Amniotic stem cell (primary cell): ENCODE results near the gene TPO.

Experiments
- DNase-seq: peaks from one replicate; lab custom pipeline; 2025; lab: John Stamatoyannopoulos, UW

The TPO gene

DNA sequence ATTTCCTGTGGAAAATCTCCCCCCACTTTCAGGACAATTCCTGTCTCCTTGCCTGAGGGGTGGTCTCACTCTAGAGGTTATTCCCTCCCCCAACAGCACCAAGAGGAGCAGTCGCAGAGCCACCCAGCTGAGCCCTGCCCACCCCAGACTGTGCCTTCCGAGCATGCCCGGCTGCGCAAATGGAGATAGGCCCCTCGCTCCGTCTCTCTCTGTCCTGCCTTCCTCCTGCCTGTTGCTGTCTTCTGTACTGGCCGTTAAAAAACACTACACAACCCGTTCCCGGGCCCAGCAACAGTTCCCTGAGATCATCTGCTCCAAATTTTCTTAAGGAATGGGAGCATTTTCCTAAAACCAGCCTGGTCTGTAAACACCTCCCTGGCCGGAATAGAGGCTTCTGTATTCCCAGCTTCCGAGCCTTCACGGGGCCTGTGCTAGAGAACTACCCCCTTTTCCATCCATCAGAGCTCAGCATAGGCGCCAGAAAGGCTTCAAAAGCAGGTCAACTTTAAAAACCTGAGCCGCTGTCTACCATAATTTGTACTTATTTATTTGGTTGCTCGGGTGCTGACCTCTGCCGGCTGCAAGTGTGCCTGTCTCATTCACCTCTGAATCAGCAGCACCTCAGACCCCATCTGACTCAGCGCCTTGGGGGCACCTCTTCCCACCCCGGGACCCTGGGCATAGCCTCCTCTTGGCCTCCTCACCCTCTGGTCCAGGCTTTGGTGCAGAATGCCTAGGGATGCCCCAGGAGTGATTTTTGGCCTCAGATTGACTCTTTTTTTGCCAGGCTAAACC is 171.6 kb downstream of the TPO start:
- no peak for DNase-seq

DNA sequence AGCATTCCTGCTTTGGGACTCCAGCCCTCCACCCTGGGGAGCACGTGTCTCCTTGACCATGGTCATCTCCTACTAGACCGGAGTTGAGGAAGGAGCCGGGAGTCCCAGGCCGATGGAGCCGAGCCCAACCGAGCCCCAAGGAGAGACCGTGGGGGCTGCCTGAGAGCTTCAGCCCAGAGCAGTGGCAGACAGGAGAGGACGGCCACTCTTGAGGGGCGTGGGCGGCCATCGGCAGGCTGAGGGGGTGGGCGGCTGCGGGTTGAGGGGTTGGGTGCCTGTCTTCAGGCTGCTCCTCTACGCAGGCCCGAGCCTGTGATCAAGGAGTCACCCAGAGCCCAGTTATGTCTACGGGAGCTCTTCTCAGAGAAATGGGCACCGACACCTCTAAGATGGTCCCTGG is 172.4 kb downstream of the TPO start:
- no peak for DNase-seq

DNA sequence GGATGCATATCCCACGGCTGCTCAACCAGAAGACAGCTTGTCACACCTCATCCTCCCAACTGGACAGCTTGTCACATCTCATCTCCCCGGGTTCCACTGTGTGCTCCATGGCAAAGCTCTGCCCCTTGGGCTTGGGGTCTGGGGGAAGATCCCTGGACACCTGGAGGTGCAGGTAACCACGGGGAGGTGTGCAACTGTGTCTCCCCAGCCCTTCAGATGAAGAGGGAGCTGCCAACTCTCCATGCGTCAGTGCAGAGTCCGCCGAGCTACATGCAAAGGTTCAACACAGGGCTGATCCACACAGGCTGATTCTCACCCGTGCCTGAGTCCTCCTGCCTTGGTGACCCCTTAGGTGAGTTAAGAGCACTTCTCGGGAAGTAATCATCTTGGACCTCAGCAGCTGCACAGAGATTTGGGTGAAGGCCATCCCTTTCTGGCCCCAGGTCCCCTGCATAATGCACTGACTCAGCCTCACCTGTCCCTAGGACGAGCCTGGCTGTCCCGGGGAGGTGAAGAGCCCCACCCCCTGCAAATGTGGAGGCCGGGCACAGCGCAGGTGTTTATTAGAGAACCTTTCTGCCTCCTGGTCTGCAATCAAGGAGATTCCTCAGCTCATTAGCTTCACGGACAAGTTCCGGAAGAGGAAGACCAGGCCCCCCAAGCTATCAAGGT is 173.1 kb downstream of the TPO start:
- no peak for DNase-seq

DNA sequence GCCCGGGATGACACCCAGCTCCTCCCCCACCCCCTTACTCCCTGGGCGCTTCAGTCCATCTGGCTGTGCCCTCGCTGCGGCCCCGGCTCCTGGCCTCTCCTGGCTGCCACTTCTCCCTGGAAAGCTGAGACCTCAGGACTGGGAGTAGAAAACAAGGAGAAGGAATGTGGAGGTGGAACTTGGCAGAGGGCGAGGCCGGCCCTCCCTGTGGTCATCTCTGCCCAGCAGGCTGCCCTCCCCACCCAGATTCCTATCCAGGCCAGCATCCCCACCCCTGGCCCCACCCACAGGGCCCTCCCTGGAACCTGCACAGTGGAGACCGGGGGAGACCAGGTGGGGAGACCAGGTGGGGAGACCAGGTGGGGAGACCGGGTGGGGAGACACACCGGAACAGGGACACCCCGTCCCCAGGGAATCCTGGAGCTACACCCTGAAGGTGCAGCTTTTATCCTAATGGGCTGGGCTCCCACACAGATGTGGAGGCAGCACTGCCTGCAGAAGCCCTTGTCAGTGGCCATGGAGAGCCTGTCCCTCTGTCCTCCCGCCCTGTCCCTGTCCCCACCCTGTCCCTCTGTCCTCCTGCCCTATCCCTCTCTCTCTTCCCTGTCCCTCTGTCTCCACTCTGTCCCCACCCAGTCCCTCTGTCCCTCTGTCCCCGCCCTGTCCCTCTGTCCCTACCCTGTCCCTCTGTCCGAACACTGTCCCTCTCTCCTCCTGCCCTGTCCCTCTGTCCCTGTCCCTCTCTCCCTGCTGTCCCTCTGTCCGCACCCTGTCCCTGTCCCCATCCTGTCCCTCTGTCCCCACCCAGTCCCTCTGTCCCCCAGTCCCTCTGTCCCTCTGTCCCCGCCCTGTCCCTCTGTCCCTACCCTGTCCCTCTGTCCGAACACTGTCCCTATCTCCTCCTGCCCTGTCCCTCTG is 173.9 kb downstream of the TPO start:
- DNase-seq: no peak

DNA sequence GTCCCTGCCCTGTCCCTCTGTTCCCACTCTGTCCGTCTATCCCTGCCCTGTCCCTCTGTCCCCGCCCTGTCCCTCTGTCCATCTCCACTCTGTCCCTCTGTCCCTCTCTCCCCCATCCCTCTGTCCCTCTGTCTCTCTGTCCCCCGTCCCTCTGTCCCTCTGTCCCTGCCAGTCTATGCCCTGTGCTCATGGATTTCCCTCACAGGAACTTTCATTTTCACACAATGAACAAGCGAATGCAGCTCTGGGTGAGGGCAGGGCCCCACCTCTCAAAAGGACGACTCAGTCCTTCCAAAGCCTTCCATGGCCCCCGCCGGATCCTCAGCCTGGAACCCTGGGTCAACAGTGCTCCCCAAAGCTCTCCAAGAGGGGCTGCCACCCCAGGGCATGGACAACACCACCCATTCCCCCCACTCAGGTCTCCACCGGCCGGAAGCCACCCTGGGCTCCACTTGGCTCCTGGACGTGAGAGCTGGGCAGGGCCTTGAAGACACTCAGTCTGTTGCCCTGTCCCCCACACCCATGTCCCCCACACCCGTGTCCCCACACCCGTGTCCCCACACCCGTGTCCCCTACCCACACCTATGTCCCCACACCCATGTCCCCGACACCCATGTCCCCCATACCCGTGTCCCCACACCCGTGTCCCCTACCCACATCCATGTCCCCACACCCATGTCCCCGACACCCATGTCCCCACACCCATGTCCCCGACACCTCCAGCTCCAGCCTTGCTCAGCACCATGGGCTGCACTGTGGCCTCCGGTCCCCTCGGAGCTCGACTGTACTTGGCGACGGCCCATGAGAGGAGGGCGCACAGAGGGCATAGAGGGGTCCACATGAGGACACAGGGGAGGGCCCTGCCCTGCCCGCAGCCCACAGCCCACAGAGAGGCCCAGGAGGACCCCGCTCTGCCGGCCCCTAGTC is 175.1 kb downstream of the TPO start:
- no peak for DNase-seq

DNA sequence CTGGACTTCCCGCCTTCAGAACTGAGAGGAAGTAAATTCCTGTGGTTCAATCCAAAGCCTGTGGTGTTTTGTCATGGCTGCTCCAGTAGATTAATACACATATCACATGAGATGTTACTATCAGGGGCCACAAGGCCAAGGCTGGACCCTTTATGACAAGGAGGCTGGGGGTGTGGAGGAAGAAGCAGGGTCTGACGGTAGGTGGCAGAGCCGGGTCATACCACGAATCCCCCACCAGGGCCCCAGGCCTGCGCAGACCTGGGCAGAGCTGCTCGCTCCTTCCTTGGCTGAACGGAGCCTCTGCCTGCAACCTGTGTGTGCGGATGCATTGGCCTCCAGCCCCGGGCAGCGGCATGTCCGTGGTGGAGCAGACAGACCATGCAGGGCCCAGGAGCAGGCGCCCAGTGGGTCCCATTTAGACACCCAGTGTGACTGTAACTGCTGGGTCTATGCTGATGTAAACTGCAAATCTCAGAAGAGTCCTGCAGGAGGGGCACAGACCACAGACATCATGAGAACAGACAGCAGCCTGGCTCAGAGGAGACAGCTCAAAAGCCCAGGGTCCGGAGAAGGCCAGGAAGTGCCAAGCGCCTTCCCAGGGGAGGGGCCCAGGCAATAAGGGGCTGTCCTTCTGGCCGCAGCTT is 175.8 kb downstream of the TPO start:
- DNase-seq: no peak

DNA sequence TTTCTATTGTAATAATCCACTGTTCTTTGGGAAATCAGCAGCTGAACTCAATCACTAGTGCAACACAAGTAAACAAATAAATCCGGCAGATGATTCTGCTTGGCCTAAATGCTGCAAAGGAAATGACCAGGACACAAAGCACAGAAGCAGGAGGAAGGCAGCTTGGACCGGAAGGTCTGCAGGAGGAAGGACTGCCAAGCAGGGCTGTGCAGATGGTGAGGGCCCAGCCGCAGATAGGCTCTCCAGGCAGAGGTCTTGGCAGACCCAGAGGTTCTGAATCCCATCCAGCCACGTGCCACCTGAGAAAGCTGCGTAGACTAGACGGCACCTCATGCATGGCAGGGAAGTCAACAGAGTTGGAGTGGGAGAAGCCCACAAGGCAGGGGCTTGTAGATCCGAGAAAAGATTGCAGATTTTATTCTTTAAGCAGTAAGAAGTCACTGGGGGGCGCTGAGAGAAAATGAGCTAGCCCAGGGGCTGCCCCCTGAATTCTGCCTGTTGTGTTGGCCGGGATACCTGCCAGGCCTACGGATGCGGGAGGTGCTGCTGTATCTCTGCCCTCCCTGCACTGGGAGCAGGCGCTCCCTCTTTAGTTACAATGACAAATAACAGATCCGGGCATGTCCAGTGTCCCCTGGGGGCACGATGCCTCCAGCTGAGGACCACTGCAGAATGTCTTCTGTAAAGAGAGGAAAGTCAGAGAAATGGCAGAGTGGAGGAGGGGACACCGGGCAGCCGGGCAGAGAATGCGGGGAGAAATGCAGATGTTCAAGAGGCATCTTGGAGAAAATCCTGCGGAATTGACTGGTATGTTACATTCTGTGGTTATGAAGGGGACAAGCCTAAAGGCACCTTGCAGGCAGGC is 177.6 kb downstream of the TPO start:
- no peak for DNase-seq

DNA sequence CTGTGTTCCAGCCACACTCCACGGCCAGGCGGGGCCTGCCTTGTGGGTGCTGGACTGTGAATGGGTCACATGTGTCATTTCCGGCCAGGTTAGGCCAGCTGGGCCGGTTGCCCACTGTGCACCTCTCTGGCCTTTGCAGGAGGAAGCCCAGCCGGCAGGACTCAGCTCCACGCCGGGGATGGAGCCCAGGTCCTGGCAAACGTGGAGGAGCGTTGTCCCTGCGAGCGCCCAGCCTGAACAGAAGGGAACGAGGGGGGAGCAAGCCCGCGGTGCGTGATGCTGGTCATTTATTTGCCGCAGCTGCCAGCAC is 178.2 kb downstream of the TPO start:
- DNase-seq: no peak
